DMS 273 treated with DMSO at 0.1 percent for 48 hours (cell line): ENCODE data around the gene SPPL3.
"Not testable (repeated sequence)": the region's sequence is repeated elsewhere in the genome, so short reads cannot be mapped to it uniquely, and the experiment has no call there.

Experiments
- DNase-seq: peaks from one replicate; lab custom pipeline; 2025; lab: John Stamatoyannopoulos, UW

Gene SPPL3, protein sequence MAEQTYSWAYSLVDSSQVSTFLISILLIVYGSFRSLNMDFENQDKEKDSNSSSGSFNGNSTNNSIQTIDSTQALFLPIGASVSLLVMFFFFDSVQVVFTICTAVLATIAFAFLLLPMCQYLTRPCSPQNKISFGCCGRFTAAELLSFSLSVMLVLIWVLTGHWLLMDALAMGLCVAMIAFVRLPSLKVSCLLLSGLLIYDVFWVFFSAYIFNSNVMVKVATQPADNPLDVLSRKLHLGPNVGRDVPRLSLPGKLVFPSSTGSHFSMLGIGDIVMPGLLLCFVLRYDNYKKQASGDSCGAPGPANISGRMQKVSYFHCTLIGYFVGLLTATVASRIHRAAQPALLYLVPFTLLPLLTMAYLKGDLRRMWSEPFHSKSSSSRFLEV

GRCh38 chr12:120904197-120904773, at the start of gene SPPL3:
TSS of gene SPPL3 (minus strand) at chr12:120904358. CDS start at chr12:120903867, 491 bp downstream.
- DNase-seq = peak; percentile 30

DNA sequence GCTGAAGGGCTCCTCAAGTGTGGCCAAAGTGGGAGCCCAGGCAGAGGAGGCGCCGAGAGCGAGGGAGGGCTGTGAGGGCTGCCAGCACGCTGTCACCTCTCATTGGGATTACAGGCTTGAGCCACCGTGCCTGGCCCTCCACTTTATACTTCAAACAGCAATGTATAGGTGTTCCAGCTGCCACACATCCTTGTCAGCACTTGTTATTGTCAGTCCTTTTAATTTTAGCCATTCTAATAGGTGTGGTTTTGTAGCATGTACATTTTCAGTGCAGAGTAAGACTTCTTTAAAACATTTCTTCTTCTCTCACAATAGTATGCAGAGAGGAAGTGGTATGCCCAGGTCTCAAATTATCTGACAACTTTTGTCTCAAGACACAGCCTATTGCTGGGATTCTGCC, 46.6 kb upstream of the SPPL3 start:
- DNase-seq = no peak

DNA sequence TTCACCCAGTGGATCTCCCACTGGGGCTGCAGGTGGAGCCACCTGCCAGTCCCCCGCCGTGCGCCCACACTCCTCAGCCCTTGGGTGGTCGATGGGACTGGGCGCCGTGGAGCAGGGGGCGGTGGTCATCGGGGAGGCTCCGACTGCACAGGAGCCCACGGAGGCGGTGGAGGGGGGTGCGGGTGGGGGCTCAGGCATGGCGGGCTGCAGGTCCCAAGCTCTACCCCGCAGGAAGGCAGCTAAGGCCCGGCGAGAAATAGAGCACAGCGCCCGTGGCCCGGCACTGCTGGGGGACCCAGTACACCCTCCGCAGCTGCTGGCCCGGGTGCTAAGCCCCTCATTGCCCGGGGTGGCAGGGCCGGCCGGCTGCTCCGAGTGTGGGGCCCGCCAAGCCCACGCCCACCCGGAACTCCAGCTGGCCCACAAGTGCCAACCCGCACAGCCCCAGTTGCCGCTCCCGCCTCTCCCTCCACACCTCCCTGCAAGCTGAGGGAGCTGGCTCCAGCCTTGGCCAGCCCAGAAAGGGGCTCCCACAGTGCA, 46.2 kb upstream of the SPPL3 start:
- DNase-seq = not testable (repeated sequence)

DNA sequence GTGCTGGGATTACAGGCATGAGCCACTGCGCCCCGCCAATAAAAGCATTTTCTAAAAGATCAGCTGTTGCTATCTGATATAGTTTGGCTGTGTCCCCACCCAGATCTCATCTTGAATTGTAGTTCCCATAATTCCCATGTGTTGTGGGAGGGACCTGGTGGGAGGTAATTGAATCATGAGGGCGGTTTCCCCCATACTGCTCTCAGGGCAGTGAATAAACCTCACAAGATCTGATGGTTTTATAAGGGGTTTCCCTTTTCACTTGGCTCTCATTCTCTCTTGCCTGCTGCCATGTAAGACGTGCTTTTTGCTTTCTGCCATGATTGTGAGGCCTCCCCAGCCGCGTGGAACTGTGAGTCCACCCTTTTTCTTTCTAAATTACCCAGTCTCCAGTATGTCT, 41.4 kb upstream of the SPPL3 start:
- not testable (repeated sequence) for DNase-seq

DNA sequence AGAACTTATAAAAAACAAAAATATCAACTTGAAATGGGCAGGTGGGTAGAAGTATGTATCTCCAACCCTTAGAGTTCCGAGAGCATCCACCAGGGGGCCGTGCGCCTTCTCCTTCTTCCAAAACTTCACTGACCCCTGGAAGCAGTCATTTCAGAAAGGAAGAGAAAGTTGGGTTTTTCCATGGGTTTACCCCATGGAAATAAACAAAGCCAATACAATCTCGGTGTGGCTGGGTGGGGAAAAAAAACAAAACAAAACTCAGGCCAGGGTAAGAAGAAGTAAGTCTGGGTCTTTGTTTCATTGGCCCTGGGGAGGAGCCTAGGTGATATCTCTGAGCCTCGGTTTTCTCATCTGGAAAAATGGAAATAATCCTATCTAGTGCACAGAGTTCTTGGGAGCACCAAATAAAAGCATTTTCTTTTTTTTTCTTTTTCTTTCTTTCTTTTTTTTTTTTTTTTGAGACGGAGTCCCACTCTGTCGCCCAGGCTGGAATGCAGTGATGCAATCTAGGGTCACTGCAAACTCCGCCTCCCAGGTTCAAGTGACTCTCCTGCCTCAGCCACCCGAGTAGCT, 40.6 kb upstream of the SPPL3 start:
- no peak for DNase-seq

GRCh38 chr12:120943482-120943881, 39.3 kb upstream of the SPPL3 start:
- no peak for DNase-seq

- DNase-seq = no peak
Observed at GRCh38 chr12:120941846-120942405, 37.8 kb upstream of the SPPL3 start.

DNA sequence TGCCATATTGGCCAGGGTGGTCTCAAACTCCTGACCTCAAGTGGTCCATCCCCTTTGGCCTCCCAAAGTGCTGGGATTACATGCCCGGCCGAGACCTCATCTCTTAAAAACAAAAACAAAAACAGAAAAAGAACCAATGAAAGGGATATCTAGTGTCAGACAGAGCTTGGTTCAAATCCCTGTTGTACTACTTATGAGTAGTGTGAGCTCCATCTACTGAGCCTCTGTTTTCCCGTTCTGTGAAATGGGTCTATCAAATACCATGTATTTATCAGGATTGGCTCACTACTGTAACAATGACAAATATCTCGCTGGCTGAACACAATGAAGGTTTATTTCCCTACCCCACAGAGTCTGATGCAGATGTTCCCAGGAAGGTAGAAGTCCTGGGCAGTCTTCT, 37.3 kb upstream of the SPPL3 start:
- DNase-seq = no peak

DNA sequence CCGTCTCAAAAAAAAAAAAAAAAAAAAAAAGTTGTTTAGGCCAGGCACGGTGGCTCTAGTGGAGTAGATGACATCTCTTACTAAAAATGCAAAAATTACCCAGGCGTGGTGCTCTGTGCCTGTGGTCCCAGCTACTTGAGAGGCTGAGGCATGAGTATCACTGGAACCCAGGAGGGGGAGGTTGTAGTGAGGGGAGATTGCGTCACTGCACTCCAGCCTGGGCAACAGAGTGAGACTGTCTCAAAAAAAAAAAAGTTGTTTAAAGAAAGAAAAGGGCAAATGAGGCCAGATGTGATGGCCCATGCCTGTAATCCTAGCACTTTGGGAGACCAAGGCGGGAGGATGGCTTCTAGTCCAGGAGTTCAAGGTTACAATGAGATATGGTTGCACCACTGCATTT, 36.6 kb upstream of the SPPL3 start:
- DNase-seq = no peak

GRCh38 chr12:120940006-120940405, 35.8 kb upstream of the SPPL3 start:
- no peak for DNase-seq

DNA sequence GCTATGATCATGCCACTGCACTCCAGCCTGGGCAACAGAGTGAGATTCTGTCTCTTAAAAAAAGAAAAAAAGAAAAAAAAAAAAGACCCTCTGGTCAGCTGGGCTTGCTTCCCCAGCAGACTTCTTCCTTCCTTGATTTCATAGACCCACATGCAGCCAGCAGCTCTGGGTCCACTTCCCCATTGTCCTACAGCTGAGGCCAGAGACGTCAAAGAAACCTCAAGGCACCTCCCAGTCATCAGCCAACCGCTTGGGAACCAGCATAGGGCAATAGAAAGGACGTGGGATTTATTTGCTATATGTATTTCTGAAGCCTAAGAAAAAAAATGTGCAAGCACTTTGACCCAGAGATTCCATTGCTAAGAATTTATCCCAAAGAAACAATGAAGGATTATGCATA, 35.4 kb upstream of the SPPL3 start:
- no peak for DNase-seq

- no peak for DNase-seq
Observed at GRCh38 chr12:120938496-120938895, 34.3 kb upstream of the SPPL3 start.

- no peak for DNase-seq
Observed at GRCh38 chr12:120936197-120936596, 32.0 kb upstream of the SPPL3 start.

DNA sequence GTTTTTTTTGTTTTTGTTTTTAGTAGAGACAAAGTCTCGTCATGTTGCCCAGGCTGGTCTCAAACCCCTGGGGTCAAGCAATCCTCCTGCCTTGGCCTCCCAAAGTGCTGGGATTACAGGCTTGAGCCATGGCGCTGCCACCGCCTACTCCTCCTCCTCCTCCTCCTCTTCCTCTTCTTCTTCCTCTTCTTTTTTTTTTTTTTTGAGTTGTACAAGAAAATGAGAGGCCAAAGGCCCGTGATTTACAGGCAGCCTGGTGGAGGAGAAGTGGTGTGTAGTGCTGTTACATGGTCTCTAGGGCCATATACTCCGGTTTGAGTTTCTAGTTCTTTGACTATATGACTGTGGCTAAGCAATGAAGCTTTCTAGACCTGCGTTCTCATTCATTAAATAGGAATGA, 29.6 kb upstream of the SPPL3 start:
- DNase-seq = no peak

GRCh38 chr12:120932956-120933526, 28.9 kb upstream of the SPPL3 start:
- no peak for DNase-seq

DNA sequence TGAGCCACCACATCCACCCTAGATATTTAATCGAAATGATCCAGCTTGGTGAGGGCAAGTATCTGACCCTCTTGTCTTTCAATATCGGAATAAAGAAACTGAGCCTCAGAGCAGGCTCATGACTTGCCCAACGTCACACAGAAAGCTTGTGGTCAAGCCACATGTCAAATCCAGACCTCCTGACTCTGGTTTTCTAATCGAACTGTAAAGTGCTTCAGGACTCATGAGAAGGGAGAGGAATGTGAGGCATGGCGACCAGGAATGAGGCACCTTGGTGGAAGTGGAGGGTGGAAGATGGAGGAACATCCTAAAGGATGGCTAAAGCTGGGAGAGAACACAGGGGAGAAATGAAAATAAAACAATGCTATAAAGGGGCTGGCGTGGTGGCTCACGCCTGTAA, 27.9 kb upstream of the SPPL3 start:
- no peak for DNase-seq

GRCh38 chr12:120930032-120930431, 25.9 kb upstream of the SPPL3 start:
- no peak for DNase-seq

- DNase-seq = no peak
Observed at GRCh38 chr12:120928864-120929652, 24.9 kb upstream of the SPPL3 start.

GRCh38 chr12:120925740-120926563, 21.8 kb upstream of the SPPL3 start:
- no peak for DNase-seq

DNA sequence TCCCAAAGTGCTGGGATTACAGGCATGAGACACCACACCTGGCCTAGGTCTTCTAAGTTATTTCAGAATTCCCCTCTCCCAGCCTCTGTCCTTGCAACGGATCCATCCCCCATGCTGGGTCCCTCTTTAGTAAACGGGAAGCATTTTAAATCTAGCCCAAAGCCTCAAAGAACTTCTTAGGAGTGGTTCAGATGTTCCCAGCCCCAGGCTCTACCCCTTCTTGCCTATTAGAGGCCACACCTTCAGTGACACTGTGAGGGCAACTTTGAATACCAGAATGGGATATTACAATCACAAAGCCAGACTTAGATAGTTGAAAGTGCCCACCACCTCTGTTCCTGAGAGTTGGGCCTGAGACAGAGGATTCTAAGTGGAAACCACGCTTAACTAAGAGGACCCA, 18.1 kb upstream of the SPPL3 start:
- DNase-seq = no peak

- no peak for DNase-seq
Observed at GRCh38 chr12:120921637-120922036, 17.5 kb upstream of the SPPL3 start.
